Measurements from ENCODE around the gene MBOAT1. TPM values are rescaled to one million over a fixed set of nuclear protein-coding genes. Genes with fewer than 3 reads are reported as not detected.

MBOAT1 gene
- total RNA-seq, 1 experiment from 2014 or later, result 6.3 TPM

GRCh38 chr6:20154753-20155152 lies 57.5 kb downstream of the MBOAT1 start:
- no peak for DNase-seq (ENCODE audit: low spot score)
- Histone ChIP-seq H3K36me3 (ENCODE audit: insufficient read depth, low read length, poor library complexity, severe bottlenecking) (no peaks in the 10 kb centered on the region), H3K27ac (ENCODE audit: low read depth, low read length, poor library complexity, severe bottlenecking) (no peak overlapping the region), H3K9me3 (ENCODE audit: low read depth, low read length, poor library complexity, severe bottlenecking) (no peaks in the 10 kb centered on the region), H3K4me3 (ENCODE audit: low read depth, low read length, poor library complexity, severe bottlenecking) (no peak overlapping the region), H3K4me1 (ENCODE audit: insufficient read depth, low read length, poor library complexity, severe bottlenecking) (no peaks in the 10 kb centered on the region), H3K27me3 (replicated peaks; ENCODE audit: insufficient read depth, low read depth, low read length, poor library complexity) (no peaks in the 10 kb centered on the region)
- no TSS peak for BruUV-seq (replicated peaks)
- no peak for TF ChIP-seq EZH2 (IDR thresholded peaks at IDR 0.05; ENCODE audit: borderline replicate concordance, low read depth, low read length, poor library complexity, severe bottlenecking)
- TF ChIP-seq CTCF (conservative IDR thresholded peaks at IDR 0.05; ENCODE audit: low read depth, low read length), result no peak
- POLR2A ChIA-PET (ENCODE audit: low non-redundant PET), result no interaction called here
- CTCF ChIA-PET, result no interaction called here
- intact Hi-C loops (cut with micrococcal nuclease; ENCODE audit: unreplicated experiment), result no loop called here

- H3K4me1 ChIP-seq (ENCODE audit: insufficient read depth, low read length, poor library complexity, severe bottlenecking), result no peaks in the 10 kb centered on the region
- POLR2A ChIA-PET (ENCODE audit: low non-redundant PET), result no interaction called here
- BruUV-seq (replicated peaks), result no TSS peak
- no peak for DNase-seq (ENCODE audit: low spot score)
- CTCF ChIA-PET, result no interaction called here
- H3K27ac ChIP-seq (ENCODE audit: low read depth, low read length, poor library complexity, severe bottlenecking), result no peak overlapping the region
- no peaks in the 10 kb centered on the region for H3K36me3 ChIP-seq (ENCODE audit: insufficient read depth, low read length, poor library complexity, severe bottlenecking)
- TF ChIP-seq CTCF (conservative IDR thresholded peaks at IDR 0.05; ENCODE audit: low read depth, low read length), result no peak
- TF ChIP-seq EZH2 (IDR thresholded peaks at IDR 0.05; ENCODE audit: borderline replicate concordance, low read depth, low read length, poor library complexity, severe bottlenecking), result no peak
- no peaks in the 10 kb centered on the region for H3K9me3 ChIP-seq (ENCODE audit: low read depth, low read length, poor library complexity, severe bottlenecking)
- H3K27me3 ChIP-seq (replicated peaks; ENCODE audit: insufficient read depth, low read depth, low read length, poor library complexity), result no peaks in the 10 kb centered on the region
- intact Hi-C loops (cut with micrococcal nuclease; ENCODE audit: unreplicated experiment), result no loop called here
- no peak overlapping the region for H3K4me3 ChIP-seq (ENCODE audit: low read depth, low read length, poor library complexity, severe bottlenecking)
These were observed 59.1 kb downstream of the MBOAT1 start for GRCh38 chr6:20153194-20153593.

GRCh38 chr6:20148433-20148832 lies 63.8 kb downstream of the MBOAT1 start:
- no TSS peak for BruUV-seq (replicated peaks)
- H3K27ac ChIP-seq (ENCODE audit: low read depth, low read length, poor library complexity, severe bottlenecking), result no peak overlapping the region
- CTCF ChIA-PET, result no interaction called here
- DNase-seq (ENCODE audit: low spot score), result no peak
- no peak overlapping the region for H3K4me3 ChIP-seq (ENCODE audit: low read depth, low read length, poor library complexity, severe bottlenecking)
- H3K27me3 ChIP-seq (replicated peaks; ENCODE audit: insufficient read depth, low read depth, low read length, poor library complexity), result no peaks in the 10 kb centered on the region
- intact Hi-C loops (cut with micrococcal nuclease; ENCODE audit: unreplicated experiment), result no loop called here
- no peaks in the 10 kb centered on the region for H3K36me3 ChIP-seq (ENCODE audit: insufficient read depth, low read length, poor library complexity, severe bottlenecking)
- POLR2A ChIA-PET (ENCODE audit: low non-redundant PET), result no interaction called here
- no peak for TF ChIP-seq CTCF (conservative IDR thresholded peaks at IDR 0.05; ENCODE audit: low read depth, low read length)
- no peak for TF ChIP-seq EZH2 (IDR thresholded peaks at IDR 0.05; ENCODE audit: borderline replicate concordance, low read depth, low read length, poor library complexity, severe bottlenecking)
- H3K9me3 ChIP-seq (ENCODE audit: low read depth, low read length, poor library complexity, severe bottlenecking), result no peaks in the 10 kb centered on the region
- no peaks in the 10 kb centered on the region for H3K4me1 ChIP-seq (ENCODE audit: insufficient read depth, low read length, poor library complexity, severe bottlenecking)

All from A673 (cell line).